Stomach smooth muscle (tissue), 2 donors: ENCODE data around the gene ZNF664.

ENCODE experiments used
- H3K27ac ChIP-seq: one replicate; pipeline ENCODE4 v1.7.0; 2013; ENCODE audit warnings: mild to moderate bottlenecking, low read length, inconsistent platforms
- H3K27me3 ChIP-seq, 2 donors: one replicate each; pipeline ENCODE4 v1.7.0; 2013; ENCODE audit warnings: low read length in 2 of 2; ENCODE audit not compliant: insufficient read depth in 2 of 2, control insufficient read depth in 1 of 2
- H3K36me3 ChIP-seq, 2 donors: one replicate each; pipeline ENCODE4 v1.7.0; 2013; ENCODE audit warnings: low read length in 2 of 2; ENCODE audit not compliant: control insufficient read depth in 2 of 2, insufficient read depth in 2 of 2
- H3K4me1 ChIP-seq: one replicate; pipeline ENCODE4 v1.7.0; 2013; ENCODE audit warnings: low read length; ENCODE audit not compliant: control insufficient read depth, insufficient read depth
- H3K4me3 ChIP-seq, 2 donors: one replicate each; pipeline ENCODE4 v1.7.0; 2013; ENCODE audit warnings: low read length in 2 of 2
- H3K9ac ChIP-seq, 2 donors: one replicate each; pipeline ENCODE4 v1.7.0; 2013; ENCODE audit warnings: low read length in 2 of 2, mild to moderate bottlenecking in 1 of 2
- H3K9me3 ChIP-seq, 2 donors: one replicate each; pipeline ENCODE4 v1.7.0; 2013; ENCODE audit warnings: low read length in 2 of 2; ENCODE audit not compliant: control insufficient read depth in 2 of 2
- donor health status: healthy.
- donor health status: Pancreatic carcinoma.

ZNF664 gene

GRCh38 chr12:123948796-123949769 lies 23.9 kb upstream of the ZNF664 start:
- H3K27me3 ChIP-seq, result no peaks in the 10 kb centered on the region
- peaks cover 8% of the 10 kb centered on the region for H3K4me1 ChIP-seq
- no peak overlapping the region for H3K27ac ChIP-seq
- no peak overlapping the region for H3K4me3 ChIP-seq
- H3K36me3 ChIP-seq, result peaks cover 10 to 13% of the 10 kb centered on the region in 2 donors
- no peak overlapping the region for H3K9ac ChIP-seq
- no peaks in the 10 kb centered on the region for H3K9me3 ChIP-seq

- Histone ChIP-seq H3K9me3 (no peaks in the 10 kb centered on the region), H3K9ac (no peak overlapping the region), H3K27ac (no peak overlapping the region), H3K4me3 (no peak overlapping the region), H3K36me3 (peaks cover 6 to 9% of the 10 kb centered on the region in 2 donors), H3K4me1 (peaks cover 8% of the 10 kb centered on the region), H3K27me3 (no peaks in the 10 kb centered on the region)
Observed at GRCh38 chr12:123949770-123950165, 23.2 kb upstream of the ZNF664 start.

- Histone ChIP-seq H3K4me3 (no peak overlapping the region), H3K27me3 (no peaks in the 10 kb centered on the region), H3K36me3 (peaks cover 0 to 3% of the 10 kb centered on the region in 2 donors), H3K9me3 (no peaks in the 10 kb centered on the region), H3K27ac (no peak overlapping the region), H3K9ac (no peak overlapping the region), H3K4me1 (peaks cover 8% of the 10 kb centered on the region)
Observed at GRCh38 chr12:123950476-123951349, 22.3 kb upstream of the ZNF664 start.

- Histone ChIP-seq H3K4me1 (peaks cover 5% of the 10 kb centered on the region), H3K9me3 (no peaks in the 10 kb centered on the region), H3K36me3 (peaks cover 0 to 3% of the 10 kb centered on the region in 2 donors), H3K27me3 (no peaks in the 10 kb centered on the region), H3K27ac (no peak overlapping the region), H3K4me3 (no peak overlapping the region), H3K9ac (no peak overlapping the region)
Observed at GRCh38 chr12:123951467-123951866, 21.5 kb upstream of the ZNF664 start.

GRCh38 chr12:123952037-123952436 lies 21.0 kb upstream of the ZNF664 start:
- peaks cover 4% of the 10 kb centered on the region for H3K4me1 ChIP-seq

GRCh38 chr12:123954647-123955350 lies 18.2 kb upstream of the ZNF664 start:
- Histone ChIP-seq H3K27ac (no peak overlapping the region), H3K27me3 (no peaks in the 10 kb centered on the region), H3K9me3 (no peaks in the 10 kb centered on the region), H3K4me1 (peaks cover 8% of the 10 kb centered on the region), H3K9ac (no peak overlapping the region), H3K36me3 (no peaks in the 10 kb centered on the region), H3K4me3 (no peak overlapping the region)

More at GRCh38 chr12:123952037-123952436, 21.0 kb upstream of the ZNF664 start:
- Histone ChIP-seq H3K9ac (no peak overlapping the region), H3K27ac (no peak overlapping the region), H3K27me3 (no peaks in the 10 kb centered on the region), H3K9me3 (no peaks in the 10 kb centered on the region), H3K4me3 (no peak overlapping the region), H3K36me3 (peaks cover 0 to 3% of the 10 kb centered on the region in 2 donors)

GRCh38 chr12:123956249-123956648 lies 16.8 kb upstream of the ZNF664 start:
- H3K27ac ChIP-seq, result no peak overlapping the region

GRCh38 chr12:123957196-123957595 lies 15.8 kb upstream of the ZNF664 start:
- Histone ChIP-seq H3K27me3 (no peaks in the 10 kb centered on the region), H3K9me3 (no peaks in the 10 kb centered on the region), H3K36me3 (no peaks in the 10 kb centered on the region), H3K27ac (no peak overlapping the region), H3K4me3 (no peak overlapping the region), H3K4me1 (peaks cover 4% of the 10 kb centered on the region), H3K9ac (no peak overlapping the region)

More at GRCh38 chr12:123956249-123956648, 16.8 kb upstream of the ZNF664 start:
- H3K27me3 ChIP-seq, result no peaks in the 10 kb centered on the region
- no peak overlapping the region for H3K9ac ChIP-seq
- H3K4me1 ChIP-seq, result peaks cover 4% of the 10 kb centered on the region
- no peaks in the 10 kb centered on the region for H3K36me3 ChIP-seq
- no peak overlapping the region for H3K4me3 ChIP-seq
- H3K9me3 ChIP-seq, result no peaks in the 10 kb centered on the region

- Histone ChIP-seq H3K27ac (peak overlapping the region; percentile 82), H3K4me3 (no peak overlapping the region), H3K9ac (no peak overlapping the region), H3K36me3 (no peaks in the 10 kb centered on the region), H3K27me3 (no peaks in the 10 kb centered on the region), H3K4me1 (peaks cover 4% of the 10 kb centered on the region), H3K9me3 (no peaks in the 10 kb centered on the region)
Observed at GRCh38 chr12:123958462-123958861, 14.6 kb upstream of the ZNF664 start.

- H3K4me1 ChIP-seq, result peaks cover 4% of the 10 kb centered on the region
- H3K9me3 ChIP-seq, result no peaks in the 10 kb centered on the region
- H3K4me3 ChIP-seq, result no peak overlapping the region
- no peaks in the 10 kb centered on the region for H3K36me3 ChIP-seq
- H3K9ac ChIP-seq, result no peak overlapping the region
- H3K27me3 ChIP-seq, result no peaks in the 10 kb centered on the region
- peak overlapping the region; percentile 82 for H3K27ac ChIP-seq
Observed at GRCh38 chr12:123958876-123959275, 14.1 kb upstream of the ZNF664 start.
